Calu3 (cell line): ENCODE measurements around the gene OR6N1. TPM values are rescaled to one million over a fixed set of nuclear protein-coding genes. Genes with fewer than 3 reads are reported as not detected.

Experiments used
- BruUV-seq: library from RNA; stranded (reverse); fragments of 400-500 nt; replicated peaks from 2 replicates; lab custom pipeline; 2021; lab: Mats Ljungman, UMichigan
- CTCF ChIA-PET: fragments of 300-600 bp; sonication (Branson Sonifier 250); formaldehyde crosslinking; loops from one replicate; lab custom pipeline; 2022; ENCODE audit warnings: antibody characterized with exemption; lab: Charles Lee
- DNase-seq: peaks from one replicate; pipeline ENCODE4 v3.0.0; 2022
- H3K27ac Mint-ChIP-seq: one replicate; pipeline ENCODE4 v1.8.0; 2022; ENCODE audit warnings: mixed read lengths; ENCODE audit not compliant: unreplicated experiment
- H3K27me3 Mint-ChIP-seq: one replicate; pipeline ENCODE4 v1.8.0; 2022; ENCODE audit warnings: mixed read lengths; ENCODE audit not compliant: unreplicated experiment
- H3K36me3 Mint-ChIP-seq: one replicate; pipeline ENCODE4 v1.8.0; 2022; ENCODE audit warnings: mild to moderate bottlenecking, moderate library complexity, mixed read lengths; ENCODE audit not compliant: insufficient read depth, unreplicated experiment
- H3K4me1 Mint-ChIP-seq: one replicate; pipeline ENCODE4 v1.8.0; 2022; ENCODE audit warnings: mild to moderate bottlenecking, low read depth, mixed read lengths; ENCODE audit not compliant: unreplicated experiment
- H3K4me3 Mint-ChIP-seq: one replicate; pipeline ENCODE4 v1.8.0; 2022; ENCODE audit warnings: mild to moderate bottlenecking, low read depth, moderate library complexity, mixed read lengths; ENCODE audit not compliant: unreplicated experiment
- H3K9me3 Mint-ChIP-seq: one replicate; pipeline ENCODE4 v1.8.0; 2022; ENCODE audit warnings: low read depth, mixed read lengths; ENCODE audit not compliant: unreplicated experiment
- intact Hi-C: fragments of 100-400 bp; cut with micrococcal nuclease; formaldehyde crosslinking; loops from one replicate; pipeline ENCODE4 v1.10.0; 2022; ENCODE audit not compliant: unreplicated experiment
- total RNA-seq: library from RNA; stranded (reverse); gene quantifications from 2 replicates; pipeline ENCODE4 v1.2.3, GENCODE V29; 2022
- TF ChIP-seq, protein P1 (sequence below): fragments of 200-600 bp; IDR thresholded peaks from one replicate; pipeline ENCODE4 v1.8.0; 2022; ENCODE audit warnings: antibody characterized with exemption; ENCODE audit not compliant: unreplicated experiment

Gene OR6N1
- total RNA-seq, 1 experiment from 2014 or later: not detected

DNA sequence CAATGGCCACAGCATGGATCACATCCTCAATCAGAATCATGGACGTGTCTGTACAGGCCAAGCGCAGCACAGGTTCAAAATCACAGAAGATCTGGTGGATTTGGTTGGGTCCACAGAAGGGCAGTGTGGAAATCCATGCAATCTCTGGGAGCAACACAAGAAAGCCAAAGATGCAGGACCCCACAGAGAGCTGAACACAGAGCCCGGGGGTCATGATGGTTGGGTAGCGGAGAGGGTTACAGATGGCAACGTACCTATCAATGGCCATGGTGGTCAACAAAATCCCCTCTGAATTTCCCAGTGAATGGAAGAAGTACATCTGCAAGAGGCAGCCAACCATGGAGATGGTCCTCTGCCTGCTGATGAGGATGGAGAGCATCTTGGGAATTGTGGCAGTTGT is 47.6 kb downstream of the OR6N1 start:
- intact Hi-C loops: no loop called here
- no TSS peak for BruUV-seq

DNA sequence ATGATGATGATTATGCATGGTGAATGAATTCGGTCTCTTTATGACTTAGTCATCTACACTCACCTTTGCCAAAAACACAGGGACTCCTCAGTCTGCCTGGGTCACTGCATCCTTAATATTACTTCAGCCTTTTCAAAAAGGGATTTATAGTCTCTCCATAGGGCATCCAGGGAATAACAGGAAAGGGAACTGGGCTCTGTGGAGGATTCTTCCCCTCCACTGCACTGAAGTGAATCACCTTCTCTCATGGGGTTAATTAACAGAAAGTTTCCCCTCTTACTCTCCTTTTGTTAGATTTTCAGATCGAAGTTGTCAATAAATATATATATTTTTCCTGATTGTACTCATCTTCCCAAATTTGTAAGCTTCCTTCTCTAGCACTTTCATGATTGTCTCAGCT is 51.4 kb downstream of the OR6N1 start, which contains the start of gene OR6K3:
Gene OR6K3, minus strand, starts transcription at position 101 of the 400 bp plus-strand sequence. CDS start 2,605 bp downstream, outside the sequence.
- Mint-ChIP-seq H3K9me3 (no peaks in the 10 kb centered on the region), H3K27me3 (no peaks in the 10 kb centered on the region), H3K27ac (no peak within 1 kb of the TSS), H3K4me1 (no peaks in the 10 kb centered on the region), H3K36me3 (no peaks in the 10 kb centered on the region), H3K4me3 (no peak within 1 kb of the TSS)
- intact Hi-C loops: no loop called here
- CTCF ChIA-PET: interaction anchor here (0.5 kb wide), 1 partner anchor 1697 kb away, joined by 3 read pairs; no protein-coding TSS in a partner anchor
- TF ChIP-seq, protein P1, sequence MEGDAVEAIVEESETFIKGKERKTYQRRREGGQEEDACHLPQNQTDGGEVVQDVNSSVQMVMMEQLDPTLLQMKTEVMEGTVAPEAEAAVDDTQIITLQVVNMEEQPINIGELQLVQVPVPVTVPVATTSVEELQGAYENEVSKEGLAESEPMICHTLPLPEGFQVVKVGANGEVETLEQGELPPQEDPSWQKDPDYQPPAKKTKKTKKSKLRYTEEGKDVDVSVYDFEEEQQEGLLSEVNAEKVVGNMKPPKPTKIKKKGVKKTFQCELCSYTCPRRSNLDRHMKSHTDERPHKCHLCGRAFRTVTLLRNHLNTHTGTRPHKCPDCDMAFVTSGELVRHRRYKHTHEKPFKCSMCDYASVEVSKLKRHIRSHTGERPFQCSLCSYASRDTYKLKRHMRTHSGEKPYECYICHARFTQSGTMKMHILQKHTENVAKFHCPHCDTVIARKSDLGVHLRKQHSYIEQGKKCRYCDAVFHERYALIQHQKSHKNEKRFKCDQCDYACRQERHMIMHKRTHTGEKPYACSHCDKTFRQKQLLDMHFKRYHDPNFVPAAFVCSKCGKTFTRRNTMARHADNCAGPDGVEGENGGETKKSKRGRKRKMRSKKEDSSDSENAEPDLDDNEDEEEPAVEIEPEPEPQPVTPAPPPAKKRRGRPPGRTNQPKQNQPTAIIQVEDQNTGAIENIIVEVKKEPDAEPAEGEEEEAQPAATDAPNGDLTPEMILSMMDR: no peak
- BruUV-seq: no TSS peak
- DNase-seq: no peak

More for the DNA sequence above, 47.6 kb downstream of the OR6N1 start:
- DNase-seq: no peak
- CTCF ChIA-PET: no interaction called here
- no peaks in the 10 kb centered on the region for H3K9me3 Mint-ChIP-seq
- TF ChIP-seq, protein P1: no peak
- no peaks in the 10 kb centered on the region for H3K27me3 Mint-ChIP-seq
- H3K27ac Mint-ChIP-seq: no peak overlapping the region
- H3K4me3 Mint-ChIP-seq: no peak overlapping the region
- no peaks in the 10 kb centered on the region for H3K4me1 Mint-ChIP-seq
- no peaks in the 10 kb centered on the region for H3K36me3 Mint-ChIP-seq

DNA sequence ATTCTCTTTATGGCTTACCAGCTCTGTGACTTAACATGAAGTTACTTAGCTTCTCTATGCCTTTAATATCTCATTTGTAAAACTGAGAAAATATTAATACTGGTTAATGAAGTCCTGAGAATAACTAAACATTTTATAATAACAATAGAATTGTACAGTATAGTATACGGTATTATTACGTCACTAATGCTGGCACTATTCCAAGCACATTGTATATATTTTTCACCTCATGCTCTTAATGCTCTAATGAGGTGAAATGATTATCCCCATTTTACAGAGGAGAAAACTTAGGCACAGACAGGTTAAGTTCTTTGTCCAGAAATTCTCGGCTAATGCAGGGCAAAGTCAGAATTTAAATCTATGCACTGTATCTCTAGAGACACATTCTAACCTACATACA is 52.3 kb downstream of the OR6N1 start:
- no TSS peak for BruUV-seq
- H3K27ac Mint-ChIP-seq: no peak overlapping the region
- no peaks in the 10 kb centered on the region for H3K27me3 Mint-ChIP-seq
- H3K36me3 Mint-ChIP-seq: no peaks in the 10 kb centered on the region
- TF ChIP-seq, protein P1: no peak
- H3K9me3 Mint-ChIP-seq: peaks cover 2% of the 10 kb centered on the region
- no peaks in the 10 kb centered on the region for H3K4me1 Mint-ChIP-seq
- CTCF ChIA-PET: interaction anchor here (1.4 kb wide), 1 partner anchor 10 kb away, joined by 3 read pairs; no protein-coding TSS in a partner anchor
- no peak for DNase-seq
- H3K4me3 Mint-ChIP-seq: no peak overlapping the region
- intact Hi-C loops: loop anchor here (10.0 kb wide), 1 partner anchor 355 kb away; the partner anchor contains the start of gene AIM2

DNA sequence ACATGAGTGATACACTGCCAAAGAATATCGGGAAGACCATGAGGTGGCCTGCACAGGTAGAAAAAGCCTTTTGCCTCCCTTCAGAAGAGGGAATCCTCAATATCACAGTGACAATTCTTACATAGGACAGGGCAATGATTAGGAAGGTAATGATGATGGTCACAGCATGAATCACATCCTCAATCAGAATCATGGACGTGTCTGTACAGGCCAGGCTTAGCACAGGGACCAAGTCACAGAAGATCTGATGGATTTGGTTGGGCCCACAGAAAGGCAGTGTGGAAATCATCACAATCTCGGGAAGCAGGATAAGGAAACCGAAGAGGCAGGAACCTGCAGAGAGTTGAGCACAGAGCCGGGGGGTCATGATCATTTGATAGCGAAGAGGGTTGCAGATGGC is 54.7 kb downstream of the OR6N1 start:
- DNase-seq: no peak
- no TSS peak for BruUV-seq
- H3K27me3 Mint-ChIP-seq: no peaks in the 10 kb centered on the region
- intact Hi-C loops: loop anchor here (10.0 kb wide), 1 partner anchor 357 kb away; the partner anchor contains the start of gene AIM2
- no peaks in the 10 kb centered on the region for H3K36me3 Mint-ChIP-seq
- H3K4me3 Mint-ChIP-seq: no peak overlapping the region
- peaks cover 2% of the 10 kb centered on the region for H3K9me3 Mint-ChIP-seq
- H3K27ac Mint-ChIP-seq: no peak overlapping the region
- H3K4me1 Mint-ChIP-seq: no peaks in the 10 kb centered on the region
- TF ChIP-seq, protein P1: no peak
- CTCF ChIA-PET: no interaction called here
